ENCODE data around the gene CBX8. TPM values are rescaled to one million over a fixed set of nuclear protein-coding genes. Genes with fewer than 3 reads are reported as not detected.
A peak's percentile ranks its signal among the peaks of the same experiment; 100 is the strongest.

The CBX8 gene
- total and polyA plus RNA-seq, 2 of the 13 experiments (the other 11 are each of a cell fraction or from before 2014, with no cell fraction given), result 0.34 to 12.6 TPM

DNA sequence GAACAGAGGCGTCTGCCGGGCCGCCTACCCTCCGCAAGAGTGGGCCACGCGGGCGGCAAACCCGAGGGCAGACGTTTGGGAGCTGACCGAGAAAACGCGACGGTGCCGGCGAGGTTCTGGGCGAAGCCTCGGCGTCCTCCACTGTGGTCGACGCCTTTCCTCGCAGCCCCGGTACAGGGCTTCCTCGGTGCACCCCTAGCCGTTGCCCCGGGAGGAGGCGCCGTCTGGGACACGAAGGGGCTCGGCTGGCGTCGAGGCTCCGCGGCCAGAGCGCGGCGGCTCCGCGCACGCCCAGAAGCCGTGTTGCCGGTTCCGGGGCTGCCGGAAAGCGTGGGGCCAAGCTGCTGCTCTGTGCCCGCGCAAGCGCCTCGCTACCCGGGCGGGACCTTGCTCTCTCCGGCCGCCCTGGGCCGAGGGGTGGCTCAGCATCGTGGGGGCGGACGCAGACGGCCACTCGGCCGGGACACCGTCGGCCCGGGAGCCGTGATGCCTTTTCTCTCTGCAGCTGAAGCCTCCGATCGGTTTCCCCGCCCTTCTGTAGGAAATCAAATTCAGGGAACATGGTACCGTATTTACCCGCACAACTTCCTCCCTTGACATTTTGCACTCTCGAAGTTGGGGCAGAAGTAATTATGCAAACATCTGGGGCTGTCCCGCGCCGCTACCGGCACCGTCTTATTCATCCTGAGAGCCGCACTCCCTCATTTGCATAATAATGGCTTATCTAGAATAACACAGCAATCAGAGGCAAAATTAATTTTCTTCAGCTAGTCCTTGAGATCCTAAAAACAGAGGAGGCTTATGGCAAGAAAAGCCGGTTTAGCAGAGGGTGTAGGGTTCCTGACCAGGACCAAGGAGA is 7.3 kb upstream of the CBX8 start (continued):
- TF ChIP-seq NFKBIZ (CRISPR knock-in tag; IDR thresholded peaks at IDR 0.05), result 0 out of 2 replicates have a peak, but pooled peaks have one; percentile 11
- no peak for TF ChIP-seq TBX3 (IDR thresholded peaks at IDR 0.05; ENCODE audit: borderline replicate concordance)
- peak; percentile 85 for TF ChIP-seq ZBED4 (CRISPR knock-in tag; IDR thresholded peaks at IDR 0.05; ENCODE audit: borderline replicate concordance)
- no peak for TF ChIP-seq HOXA7 (CRISPR knock-in tag; IDR thresholded peaks at IDR 0.05)
- TF ChIP-seq PHF8 (CRISPR knock-in tag; IDR thresholded peaks at IDR 0.05), result peak; percentile 49; the same call in 1 of the 2 replicates
- no peak for TF ChIP-seq PRDM4 (CRISPR knock-in tag; IDR thresholded peaks at IDR 0.05; ENCODE audit: borderline replicate concordance)
- TF ChIP-seq, protein P1, sequence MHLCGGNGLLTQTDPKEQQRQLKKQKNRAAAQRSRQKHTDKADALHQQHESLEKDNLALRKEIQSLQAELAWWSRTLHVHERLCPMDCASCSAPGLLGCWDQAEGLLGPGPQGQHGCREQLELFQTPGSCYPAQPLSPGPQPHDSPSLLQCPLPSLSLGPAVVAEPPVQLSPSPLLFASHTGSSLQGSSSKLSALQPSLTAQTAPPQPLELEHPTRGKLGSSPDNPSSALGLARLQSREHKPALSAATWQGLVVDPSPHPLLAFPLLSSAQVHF (CRISPR knock-in tag; IDR thresholded peaks at IDR 0.05), result no peak; the same call in 1 of the 2 replicates
- peak; percentile 84 for TF ChIP-seq SALL2 (CRISPR knock-in tag; IDR thresholded peaks at IDR 0.05)
- TF ChIP-seq SAP130 (CRISPR knock-in tag; IDR thresholded peaks at IDR 0.05; ENCODE audit: low read depth), result peak; percentile 60
- TF ChIP-seq DR1 (CRISPR knock-in tag; IDR thresholded peaks at IDR 0.05), result peak; percentile 59
- peak; percentile 81; the same call in 1 of the 2 replicates for TF ChIP-seq ZNF34 (CRISPR knock-in tag; IDR thresholded peaks at IDR 0.05; ENCODE audit: borderline replicate concordance)
- TF ChIP-seq ZNF124 (CRISPR knock-in tag; IDR thresholded peaks at IDR 0.05), result peak; percentile 72
- TF ChIP-seq MLX (CRISPR knock-in tag; IDR thresholded peaks at IDR 0.05), result peak; percentile 39; the same call in 1 of the 2 replicates
- TF ChIP-seq ZNF800 (CRISPR knock-in tag; IDR thresholded peaks at IDR 0.05), result peak; percentile 93
- peak; percentile 83; the same call in 1 of the 2 replicates for TF ChIP-seq ZBTB39 (CRISPR knock-in tag; IDR thresholded peaks at IDR 0.05)
- 0 out of 2 replicates have a peak, but pooled peaks have one; percentile 66 for TF ChIP-seq ZNF557 (CRISPR knock-in tag; IDR thresholded peaks at IDR 0.05)

Data from HepG2 (cell line).